HG02938 (cell line): ENCODE data around the gene COL4A4.
"Not testable (repeated sequence)": the region's sequence is repeated elsewhere in the genome, so short reads cannot be mapped to it uniquely, and the experiment has no call there.

Experiments used
- ATAC-seq: cut with Tn5 transposase; IDR thresholded peaks from one replicate; pipeline ENCODE4 v1.9.1; 2021; ENCODE audit warnings: mild to moderate bottlenecking, moderate library complexity; ENCODE audit not compliant: unreplicated experiment

The COL4A4 gene

DNA sequence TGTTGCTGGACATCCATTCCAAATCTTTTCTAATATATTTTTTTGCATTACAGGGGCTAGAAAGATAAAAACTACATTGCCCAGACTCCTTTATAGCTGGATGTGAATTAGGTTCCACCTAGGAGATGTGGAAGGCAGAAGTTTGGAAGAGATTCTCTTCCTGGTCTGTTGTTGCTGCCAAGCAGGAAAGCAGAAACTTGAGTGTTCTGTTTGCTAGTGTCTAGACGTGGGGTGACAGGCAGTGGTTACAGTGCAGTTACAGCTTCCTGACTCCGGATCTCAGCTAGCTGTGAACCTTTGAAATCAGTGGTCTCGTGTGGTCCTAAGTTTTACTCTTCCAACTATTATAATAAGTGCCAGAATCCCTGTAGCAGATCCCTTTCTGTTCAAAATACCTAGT lies 46.2 kb downstream of the COL4A4 start:
- ATAC-seq, result no peak

DNA sequence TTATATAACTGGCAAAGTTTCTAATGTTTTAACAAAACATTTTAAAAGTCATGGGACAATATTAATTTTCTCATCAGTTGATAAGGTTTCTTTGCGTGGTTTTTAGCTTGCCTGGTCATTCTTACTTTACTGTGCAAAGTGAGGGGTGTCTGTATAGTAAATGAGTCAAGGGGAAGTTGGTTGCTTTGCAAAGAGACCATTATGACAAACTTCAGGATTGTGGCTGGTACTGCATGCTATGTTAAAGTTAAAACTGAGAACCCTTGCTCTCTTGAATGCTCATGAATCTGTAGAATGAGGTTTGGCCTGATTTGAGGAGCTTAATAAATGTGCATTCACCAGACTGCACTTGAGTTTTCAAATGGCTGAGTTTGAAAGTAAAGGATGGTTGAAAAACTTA lies 47.0 kb downstream of the COL4A4 start:
- peak; percentile 56 for ATAC-seq

DNA sequence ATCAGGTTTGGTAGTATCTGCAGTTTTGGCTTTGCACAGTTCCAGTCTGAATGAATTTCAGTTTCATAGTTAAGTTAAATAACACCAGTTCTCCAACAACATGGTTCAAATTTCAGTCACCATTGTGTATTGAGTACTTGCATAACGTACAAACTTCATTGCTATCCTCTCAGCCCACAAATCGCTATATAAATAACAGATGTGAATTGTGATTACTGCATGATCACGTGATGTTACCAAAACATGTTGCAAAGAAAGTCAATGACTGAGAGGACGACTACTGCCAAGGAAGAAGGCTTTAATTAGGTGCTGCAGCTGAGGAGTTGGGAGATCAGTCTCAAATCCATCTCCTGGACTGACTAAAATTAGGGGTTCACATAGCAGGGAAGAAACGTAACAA lies 48.2 kb downstream of the COL4A4 start:
- ATAC-seq, result no peak

DNA sequence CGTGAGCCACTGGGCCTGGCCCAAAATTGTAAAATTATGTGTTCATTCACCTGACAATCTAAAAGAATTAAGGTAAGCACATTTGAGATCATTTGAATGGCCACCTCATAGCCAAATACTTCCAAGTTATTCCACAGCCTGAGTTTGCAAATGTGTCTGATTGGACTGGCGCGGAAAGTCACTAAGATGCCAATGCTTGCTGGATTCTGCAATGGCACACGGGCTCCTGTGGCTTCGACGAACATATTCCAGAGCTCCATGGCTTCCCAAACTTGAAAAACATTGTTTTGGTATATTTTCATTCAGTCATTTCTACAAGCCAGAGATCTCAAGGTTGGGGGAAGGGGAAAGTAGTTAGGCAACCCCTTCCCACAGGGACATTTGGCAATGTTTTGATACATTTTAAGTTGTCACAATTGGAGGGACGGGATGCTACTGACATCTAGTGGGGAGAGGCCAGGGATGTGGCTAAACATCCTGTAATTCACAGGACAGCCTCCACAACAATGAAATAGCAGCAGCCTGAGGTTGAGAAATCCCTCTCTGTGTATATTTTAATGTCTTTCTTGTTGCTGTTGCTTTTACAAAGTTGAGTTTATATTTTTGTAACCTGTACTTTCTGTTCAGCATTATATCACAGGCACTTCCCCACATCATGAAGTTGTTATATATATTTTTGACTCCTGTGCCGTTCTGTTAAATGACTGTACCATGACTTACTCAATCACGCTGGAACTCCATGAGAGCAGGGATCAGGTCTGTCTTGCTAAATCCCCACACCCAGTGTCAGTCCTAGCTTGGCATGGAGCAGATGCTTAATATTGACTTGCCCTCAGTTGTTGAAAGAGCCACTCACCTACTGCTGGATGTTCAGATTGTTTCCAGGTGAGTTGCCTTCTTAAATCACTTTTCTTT lies 56.9 kb downstream of the COL4A4 start:
- ATAC-seq, result no peak

DNA sequence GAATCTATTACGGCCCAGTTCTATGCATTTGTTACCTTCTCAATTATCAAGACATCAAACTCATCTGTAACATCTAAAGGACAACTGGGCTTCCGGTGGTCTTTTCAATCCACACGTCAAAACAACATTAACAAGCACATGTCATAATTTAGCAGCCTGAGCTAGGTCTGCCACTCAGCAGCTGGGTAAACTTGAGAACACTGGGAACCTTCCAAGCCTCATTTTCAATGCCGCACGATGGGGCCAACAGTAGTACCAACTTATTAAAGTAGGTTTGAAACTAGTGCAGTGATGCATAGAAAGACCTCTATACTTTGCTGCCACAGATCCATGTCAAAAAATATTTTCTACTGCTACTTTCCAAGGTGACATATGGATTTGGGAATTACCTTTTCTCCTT lies 60.4 kb downstream of the COL4A4 start:
- no peak for ATAC-seq

DNA sequence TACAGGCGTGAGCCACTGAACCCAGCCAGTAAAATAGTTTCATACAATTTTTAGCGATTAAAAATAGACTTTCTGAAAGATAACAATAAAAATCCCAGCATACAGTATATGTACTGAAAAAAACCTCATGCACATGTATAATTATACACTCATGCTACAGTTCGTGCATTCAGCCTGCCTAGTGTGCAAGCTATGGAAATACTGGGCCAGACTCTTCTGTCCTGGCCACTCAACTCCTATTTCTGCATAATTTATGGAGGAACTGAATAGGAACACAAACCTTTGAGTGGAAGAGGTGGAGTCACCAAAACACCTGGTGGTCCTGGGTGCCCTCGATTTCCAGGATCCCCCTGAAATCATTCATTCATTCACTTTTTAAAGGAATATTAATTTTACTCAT lies 64.7 kb downstream of the COL4A4 start:
- ATAC-seq, result no peak

DNA sequence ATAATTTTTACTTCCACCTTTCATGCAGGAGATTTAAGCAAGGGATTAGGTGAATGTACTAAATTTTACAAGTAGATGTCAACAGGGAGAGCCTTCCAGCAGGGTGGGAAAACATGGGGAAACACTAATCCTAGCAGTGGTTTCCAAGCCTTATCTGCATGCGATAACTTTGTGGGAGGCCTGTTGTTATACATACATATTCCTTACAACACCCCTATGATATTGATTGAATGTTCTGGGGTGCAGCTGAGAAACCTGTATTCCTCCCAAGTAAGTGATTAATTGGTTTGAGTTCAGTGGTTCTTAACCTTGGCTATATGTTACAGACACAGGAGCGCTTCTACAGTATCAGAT lies 65.9 kb downstream of the COL4A4 start:
- ATAC-seq, result no peak

DNA sequence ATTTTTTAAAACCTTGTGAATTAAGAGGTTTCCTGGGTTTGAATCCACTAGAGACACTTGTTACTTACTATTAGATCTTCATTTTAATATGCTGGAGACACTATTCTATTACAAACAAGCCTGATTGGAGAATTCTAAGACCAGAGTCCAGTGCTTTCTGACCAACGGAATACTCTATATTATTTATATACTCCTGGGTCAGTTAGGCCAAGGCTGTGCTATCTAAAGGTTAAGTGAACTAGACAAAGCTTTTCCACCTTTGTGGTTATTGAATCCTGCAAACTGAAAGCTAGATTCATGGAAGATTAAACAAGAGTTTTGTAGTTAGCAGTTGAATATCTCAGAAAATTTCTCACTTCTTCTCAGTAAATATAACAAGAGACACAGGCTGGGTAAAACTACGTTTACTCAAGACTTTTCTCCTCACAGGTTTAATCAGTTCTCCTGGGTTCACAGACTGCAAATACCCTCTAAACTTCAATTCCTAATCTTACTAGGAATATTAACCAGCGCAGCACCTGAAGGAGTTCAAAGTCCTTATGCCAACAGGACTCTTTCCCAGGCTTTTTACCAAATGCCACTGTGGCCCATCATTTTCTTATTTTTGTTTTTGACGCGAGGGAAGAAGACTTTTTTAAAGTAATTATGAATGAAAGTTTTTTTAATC lies 66.4 kb downstream of the COL4A4 start:
- ATAC-seq, result no peak

DNA sequence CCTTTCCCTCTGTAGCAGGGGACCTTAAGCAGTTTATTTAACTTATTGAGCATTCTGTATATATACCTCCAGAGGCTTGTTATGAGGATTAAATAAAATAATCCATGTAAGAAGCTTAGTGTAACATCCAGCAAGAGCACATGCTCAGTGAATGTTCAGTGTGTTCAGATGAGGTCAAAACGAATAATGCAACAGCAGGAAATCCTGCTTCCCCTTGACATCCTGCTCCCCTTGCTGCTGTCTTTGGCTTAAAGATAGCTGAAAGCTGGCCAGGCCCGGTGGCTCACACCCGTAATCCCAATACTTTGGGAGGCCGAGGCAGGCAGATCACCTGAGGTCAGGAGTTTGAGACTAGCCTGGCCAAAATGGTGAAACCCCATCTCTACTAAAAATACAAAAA lies 68.7 kb downstream of the COL4A4 start:
- no peak for ATAC-seq

DNA sequence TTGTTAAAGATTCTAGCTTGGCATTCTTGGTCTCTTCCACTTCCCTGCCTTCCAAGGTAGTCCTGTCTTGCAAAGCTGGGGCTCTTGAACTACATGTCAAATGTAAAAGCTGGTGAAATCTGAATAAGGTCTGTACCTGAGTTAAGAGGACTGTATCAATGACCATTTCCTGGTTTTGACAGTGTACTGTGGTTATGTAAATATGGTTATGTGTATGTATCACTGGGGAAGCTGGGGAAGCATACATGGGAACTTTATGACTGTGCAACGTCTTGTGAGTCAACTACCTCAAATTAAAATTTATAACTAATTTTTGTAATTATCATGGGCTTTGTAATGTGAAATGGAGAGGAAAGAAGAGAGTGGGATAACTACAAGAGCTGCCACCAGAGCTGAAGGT lies 81.7 kb downstream of the COL4A4 start:
- ATAC-seq, result peak; percentile 94

DNA sequence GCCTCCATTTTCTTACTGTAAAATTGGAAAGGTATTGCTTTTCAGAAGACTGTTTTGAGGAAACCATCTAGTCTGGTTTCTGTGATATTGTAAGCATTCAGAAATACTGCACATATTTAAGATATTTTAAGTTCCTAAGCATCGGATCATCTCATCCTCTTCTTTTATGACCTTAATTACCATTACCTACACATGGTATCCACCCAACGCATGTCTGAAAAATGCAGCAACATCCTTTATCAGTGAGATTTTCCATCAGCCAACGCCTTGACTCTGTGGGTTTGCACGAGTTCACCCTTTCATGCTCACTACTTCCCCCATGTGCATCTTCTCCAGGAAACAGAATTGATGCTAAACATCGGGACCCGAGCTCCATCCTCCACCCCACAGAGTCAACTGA lies 84.3 kb downstream of the COL4A4 start:
- no peak for ATAC-seq

DNA sequence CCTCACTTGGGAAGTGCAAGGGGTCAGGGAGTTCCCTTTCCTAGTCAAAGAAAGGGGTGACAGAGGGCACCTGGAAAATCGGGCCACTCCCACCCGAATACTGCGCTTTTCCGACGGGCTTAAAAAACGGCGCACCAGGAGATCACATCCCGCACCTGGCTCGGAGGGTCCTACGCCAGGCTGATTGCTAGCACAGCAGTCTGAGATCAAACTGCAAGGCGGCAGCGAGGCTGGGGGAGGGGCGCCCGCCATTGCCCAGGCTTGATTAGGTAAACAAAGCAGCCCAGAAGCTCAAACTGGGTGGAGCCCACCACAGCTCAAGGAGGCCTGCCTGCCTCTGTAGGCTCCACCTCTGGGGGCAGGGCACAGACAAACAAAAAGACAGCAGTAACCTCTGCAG lies 98.9 kb downstream of the COL4A4 start:
- not testable (repeated sequence) for ATAC-seq

DNA sequence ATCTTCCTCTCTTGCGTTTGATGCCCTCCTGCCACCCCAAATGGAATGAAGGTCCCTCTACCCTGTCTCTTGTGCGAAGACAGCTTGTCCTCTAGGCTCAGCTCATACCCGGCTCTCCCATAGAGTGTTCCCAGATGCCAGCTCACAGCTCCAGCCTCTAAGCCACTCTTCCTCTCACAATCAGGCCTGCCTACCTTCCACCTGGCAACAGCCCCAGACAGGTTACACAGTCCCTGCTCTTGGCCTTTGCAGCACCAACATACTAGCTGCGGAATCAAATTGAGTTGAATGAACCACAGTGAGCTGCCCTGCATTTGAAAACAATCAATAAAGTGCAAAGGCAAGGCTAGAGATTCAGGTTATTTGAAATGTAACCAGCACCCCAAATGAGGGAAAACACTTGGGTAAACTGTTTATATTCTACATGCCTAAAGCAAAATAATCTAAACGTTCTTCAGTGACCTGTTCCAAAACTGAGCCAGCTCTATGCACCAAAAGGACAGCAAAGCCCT lies 105.1 kb downstream of the COL4A4 start:
- no peak for ATAC-seq

DNA sequence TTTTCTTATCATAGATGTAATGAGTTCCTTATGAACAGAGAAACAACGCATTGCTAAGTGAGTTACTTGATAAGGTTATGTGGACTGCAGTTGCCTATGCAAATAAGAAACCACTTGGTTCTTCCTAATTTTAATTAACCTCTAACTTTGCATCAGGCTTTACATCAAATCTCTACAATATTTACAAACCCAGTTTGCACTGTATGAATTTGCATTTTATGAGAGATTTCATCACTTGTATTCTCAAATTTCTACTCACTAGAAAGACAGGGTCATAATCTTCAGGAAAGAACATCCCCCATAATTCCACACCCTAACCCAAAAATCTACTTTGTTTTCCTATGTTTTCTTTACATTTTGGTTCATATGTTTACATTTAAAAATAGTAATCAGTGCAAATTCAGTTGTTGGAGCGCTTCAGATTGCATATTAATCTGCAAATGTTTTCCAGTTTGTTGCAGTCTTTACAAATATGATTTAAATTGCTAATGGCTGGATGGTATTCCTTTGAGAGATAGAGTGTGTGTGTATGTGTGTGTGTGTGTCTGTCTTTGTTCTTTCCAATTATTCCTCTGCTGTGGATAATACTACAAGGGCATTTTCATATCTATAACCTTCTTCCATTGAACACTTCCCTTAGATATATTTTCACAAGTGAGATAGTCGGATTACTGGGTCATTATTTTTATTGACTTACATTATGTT lies 106.1 kb downstream of the COL4A4 start:
- no peak for ATAC-seq

DNA sequence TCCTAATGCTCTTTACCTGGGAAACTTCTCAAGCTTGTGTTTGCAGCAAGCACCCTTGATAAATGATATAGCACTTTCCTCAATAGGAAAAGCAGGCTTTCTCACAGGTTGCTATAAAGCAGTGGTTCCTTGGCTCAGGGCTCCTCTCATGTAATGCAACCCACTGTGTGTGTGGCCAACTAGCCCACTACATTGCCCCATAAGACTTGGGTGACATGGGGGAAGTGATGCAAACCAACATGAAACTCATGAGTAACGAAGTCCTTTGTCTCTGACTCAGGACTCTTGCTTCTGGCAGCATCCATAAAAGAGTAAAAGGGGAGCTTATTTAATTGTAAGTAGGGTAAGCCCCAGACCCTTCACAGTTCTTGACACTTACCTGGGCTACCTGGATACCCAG lies 106.9 kb downstream of the COL4A4 start:
- no peak for ATAC-seq

DNA sequence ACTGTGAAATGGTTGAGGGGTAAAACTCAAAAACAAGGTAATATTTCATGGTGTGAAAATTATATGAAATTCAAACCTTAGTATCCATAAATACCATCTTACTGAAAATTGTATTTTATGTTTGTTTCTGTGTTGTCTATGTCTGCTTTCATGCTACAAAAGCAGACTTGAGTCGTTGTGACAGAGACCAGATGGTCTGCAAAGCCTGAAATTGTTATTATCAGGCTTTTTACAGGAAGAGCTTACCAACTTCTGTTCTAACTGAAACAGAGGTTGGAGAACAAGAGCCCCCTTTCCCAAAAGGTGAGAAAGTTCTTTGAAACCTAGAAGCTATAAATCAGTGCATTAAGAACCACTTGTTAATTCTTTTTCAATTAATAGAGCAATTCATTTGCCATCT lies 110.0 kb downstream of the COL4A4 start:
- ATAC-seq, result no peak

DNA sequence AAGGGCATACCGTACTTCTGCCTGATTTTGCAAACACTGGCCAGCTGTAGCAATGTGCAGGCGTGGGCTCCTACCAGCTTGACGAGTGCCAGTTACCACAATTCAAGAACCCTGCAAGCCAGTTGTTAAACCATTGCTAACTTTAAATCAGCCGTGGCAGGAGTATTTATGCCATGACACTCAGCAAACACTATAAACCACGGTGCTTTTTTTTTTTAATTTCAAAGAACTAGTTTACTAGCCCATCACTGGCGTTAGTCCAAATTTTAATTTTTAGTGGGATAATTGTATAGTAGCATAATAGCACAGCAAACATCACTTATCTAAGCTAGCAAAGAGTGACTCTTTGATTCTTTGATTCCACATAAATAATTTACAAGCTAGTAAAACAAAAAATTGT lies 111.1 kb downstream of the COL4A4 start:
- ATAC-seq, result no peak

DNA sequence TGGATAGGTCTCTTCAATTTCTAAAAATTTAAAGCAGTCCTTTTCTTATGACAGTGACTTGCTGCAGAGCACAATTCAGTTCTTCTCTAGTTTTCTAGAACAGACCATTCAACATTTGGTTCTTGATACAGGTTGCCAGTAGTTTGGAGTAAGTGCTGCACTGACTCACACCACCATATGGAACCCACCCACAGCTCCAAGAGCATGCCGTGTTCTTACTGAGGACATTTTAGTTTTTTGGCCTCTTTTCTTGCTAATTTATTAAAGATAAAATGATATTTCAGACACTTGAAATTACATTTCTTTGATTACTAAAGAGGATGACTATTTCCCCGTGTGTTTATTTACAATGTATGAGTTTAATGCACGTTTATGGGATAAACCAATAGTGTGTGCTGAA lies 120.0 kb downstream of the COL4A4 start:
- no peak for ATAC-seq

DNA sequence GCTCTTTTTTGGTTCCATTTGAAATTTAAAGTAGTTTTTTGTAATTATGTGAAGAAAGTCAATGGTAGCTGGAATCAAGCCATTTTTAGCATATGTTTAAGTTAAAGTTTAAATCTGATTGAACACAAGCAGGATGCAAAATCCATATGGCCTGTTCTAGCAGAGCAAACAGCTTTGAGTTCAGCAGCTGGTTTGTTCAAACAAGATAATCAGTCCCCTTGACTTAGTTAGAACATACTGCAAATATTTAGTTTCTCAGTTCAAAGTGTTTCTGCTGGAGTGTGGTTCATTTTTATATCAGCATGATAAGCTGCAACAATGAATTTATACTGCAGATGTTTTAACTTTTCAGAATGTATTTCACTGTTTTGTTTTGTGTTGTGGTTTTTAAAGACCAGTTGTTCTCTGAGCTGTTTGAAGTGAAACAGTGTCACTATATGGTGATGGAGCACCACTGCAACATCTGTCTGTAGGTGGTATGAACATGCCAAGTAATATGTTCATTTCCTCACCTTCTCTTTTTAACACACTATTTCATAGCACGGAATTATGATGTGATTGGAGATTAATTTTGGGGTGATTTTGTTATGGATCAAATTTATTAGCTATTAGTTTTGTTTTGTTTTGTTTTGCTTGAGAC lies 125.3 kb downstream of the COL4A4 start:
- no peak for ATAC-seq

DNA sequence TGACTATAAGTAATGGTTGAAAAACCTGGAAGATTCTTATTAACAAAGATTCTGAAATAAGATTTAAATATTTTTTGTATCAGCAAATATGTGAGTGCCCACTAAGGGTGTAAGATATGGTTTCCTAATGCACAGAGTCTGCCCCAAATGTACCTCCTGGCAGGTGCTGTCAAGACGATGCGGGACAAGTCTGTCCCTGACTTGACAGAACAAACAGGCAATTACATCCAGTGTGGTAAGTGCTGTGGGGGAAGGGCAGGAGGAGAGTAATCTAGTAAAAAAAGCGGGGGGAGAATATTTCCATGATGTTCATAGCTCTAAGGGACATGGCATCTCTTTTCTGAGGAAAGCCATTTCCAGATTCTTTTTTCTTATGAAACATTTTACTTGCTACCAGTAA lies 127.5 kb downstream of the COL4A4 start:
- ATAC-seq, result no peak

DNA sequence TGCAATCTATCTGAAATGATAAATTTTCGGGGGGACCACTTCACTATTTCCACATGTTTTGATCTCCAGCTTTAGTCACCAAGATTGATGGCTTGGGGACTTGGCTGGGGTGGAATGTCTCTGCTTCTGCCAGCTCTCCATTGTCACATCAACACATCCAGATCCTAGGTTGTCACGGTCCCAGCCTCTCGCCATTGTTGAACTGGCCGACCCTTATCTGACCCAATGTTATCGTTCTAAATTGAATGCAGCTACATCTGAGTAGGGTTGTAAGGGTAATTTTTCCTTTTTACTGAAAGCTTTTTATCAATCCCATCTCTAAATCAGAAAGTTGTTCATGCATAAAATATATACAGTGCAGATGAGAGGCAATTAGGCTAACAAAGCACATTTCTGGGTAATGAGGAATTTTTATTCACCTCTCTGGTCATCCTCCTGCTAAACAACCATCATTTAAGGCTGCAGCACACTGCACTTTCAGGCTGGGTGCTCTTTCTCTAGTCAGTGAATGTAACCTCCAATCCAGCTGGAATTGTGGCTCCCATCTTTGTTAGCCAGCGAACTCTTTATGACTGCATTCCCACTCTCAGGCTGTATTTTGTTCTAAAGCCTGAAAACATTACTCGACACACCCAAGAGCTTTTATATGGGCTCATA lies 128.2 kb downstream of the COL4A4 start:
- no peak for ATAC-seq
